Measurements from ENCODE around the gene EFNA3. TPM values are rescaled to one million over a fixed set of nuclear protein-coding genes. Genes with fewer than 3 reads are reported as not detected.

EFNA3 gene
- polyA plus RNA-seq, 3 donors from 2014 or later, result 0.70 to 2.3 (median 0.94) TPM

DNA sequence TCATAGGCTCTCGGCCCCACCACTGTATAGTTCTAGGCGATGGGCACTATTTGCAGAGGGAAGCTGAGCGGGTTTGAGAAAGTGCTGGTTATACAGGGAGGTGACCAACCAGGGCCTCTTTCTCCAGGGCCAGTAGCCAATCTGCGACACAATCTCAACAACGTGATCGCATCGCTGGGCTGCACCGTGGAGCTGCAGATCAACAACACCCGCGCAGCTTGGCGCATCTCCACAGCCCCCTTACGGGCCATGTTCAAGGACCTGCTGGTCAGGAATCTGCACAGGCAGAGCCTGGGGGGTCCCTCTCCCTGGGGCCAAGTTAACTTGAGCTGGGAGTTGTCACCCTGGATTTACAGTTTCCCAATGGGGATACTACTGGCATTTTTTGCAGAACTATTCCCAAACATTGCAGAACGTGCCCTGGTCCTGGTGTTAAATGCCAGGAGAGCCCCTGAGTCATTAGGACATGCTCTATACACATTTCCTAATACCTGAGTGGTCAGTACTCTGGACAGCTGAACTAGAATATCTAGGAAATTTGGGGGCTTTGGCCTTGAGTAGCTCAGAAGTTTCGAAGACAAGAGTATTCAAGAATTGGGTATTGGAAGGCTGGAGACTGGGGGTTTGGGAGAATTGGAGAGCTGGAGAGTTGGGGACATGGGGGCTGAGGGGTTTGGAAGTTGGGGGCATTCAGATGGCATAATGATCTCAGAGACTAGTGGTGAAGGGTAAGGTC lies 38.1 kb upstream of the EFNA3 start:
- H3K27me3 Mint-ChIP-seq (ENCODE audit: low read depth in 3 of 3), result peaks cover 0 to 3% (median 0%) of the 10 kb centered on the region in 3 donors
- no peak overlapping the region for H3K27ac Mint-ChIP-seq
- H3K4me3 Mint-ChIP-seq, result no peak overlapping the region
- no peaks in the 10 kb centered on the region for H3K4me1 Mint-ChIP-seq
- no peaks in the 10 kb centered on the region for H3K9me3 Mint-ChIP-seq
- no peak for DNase-seq
- no peaks in the 10 kb centered on the region for H3K36me3 Mint-ChIP-seq

DNA sequence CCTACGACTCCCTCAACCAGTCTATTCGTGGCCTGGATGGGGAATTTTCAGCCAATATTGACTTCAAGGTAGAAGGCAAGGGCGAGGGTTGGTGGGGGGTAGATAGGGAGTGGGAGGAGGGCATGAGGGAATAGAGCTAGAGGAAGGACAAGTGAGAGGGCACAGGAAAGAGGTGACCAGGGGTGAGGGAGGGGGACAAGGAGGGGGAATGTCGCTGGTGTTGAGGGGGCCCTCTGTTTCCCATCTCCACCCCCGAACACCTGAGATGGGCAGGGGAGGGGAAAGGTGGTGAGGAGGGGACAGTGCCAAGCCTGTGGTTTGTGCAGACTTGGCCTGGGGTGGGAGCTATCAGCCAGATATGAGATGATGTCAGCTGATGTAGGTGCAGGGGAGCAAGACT lies 35.8 kb upstream of the EFNA3 start:
- H3K4me3 Mint-ChIP-seq, result no peak overlapping the region
- no peaks in the 10 kb centered on the region for H3K9me3 Mint-ChIP-seq
- no peaks in the 10 kb centered on the region for H3K36me3 Mint-ChIP-seq
- peaks cover 0 to 4% (median under 1%) of the 10 kb centered on the region in 3 donors for H3K27me3 Mint-ChIP-seq (ENCODE audit: low read depth in 3 of 3)
- no peak overlapping the region for H3K27ac Mint-ChIP-seq
- no peaks in the 10 kb centered on the region for H3K4me1 Mint-ChIP-seq
- DNase-seq, result no peak

DNA sequence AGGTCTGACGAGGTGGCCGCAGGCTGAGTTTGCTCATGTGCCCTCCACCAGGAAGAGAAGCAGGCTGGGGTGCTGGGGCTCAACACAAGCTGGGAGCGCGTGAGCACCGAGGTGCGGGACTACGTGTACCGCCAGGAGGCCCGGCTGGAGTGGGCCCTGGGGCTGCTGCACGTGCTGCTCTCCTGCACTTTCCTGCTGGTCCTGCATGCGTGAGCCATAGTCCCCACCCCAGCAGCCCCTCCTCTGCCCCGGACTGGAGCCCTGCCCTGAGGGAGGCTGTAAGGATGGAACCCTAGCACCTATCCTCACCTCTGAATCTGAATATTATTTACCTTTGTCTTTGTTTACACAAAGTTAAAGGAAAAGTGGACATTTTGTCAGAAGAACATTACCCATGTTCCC lies 35.3 kb upstream of the EFNA3 start:
- peaks cover 0 to 2% (median 1%) of the 10 kb centered on the region in 3 donors for H3K27me3 Mint-ChIP-seq (ENCODE audit: low read depth in 3 of 3)
- H3K9me3 Mint-ChIP-seq, result no peaks in the 10 kb centered on the region
- no peak overlapping the region for H3K27ac Mint-ChIP-seq
- no peak overlapping the region for H3K4me3 Mint-ChIP-seq
- DNase-seq, result no peak
- no peaks in the 10 kb centered on the region for H3K36me3 Mint-ChIP-seq
- no peaks in the 10 kb centered on the region for H3K4me1 Mint-ChIP-seq

DNA sequence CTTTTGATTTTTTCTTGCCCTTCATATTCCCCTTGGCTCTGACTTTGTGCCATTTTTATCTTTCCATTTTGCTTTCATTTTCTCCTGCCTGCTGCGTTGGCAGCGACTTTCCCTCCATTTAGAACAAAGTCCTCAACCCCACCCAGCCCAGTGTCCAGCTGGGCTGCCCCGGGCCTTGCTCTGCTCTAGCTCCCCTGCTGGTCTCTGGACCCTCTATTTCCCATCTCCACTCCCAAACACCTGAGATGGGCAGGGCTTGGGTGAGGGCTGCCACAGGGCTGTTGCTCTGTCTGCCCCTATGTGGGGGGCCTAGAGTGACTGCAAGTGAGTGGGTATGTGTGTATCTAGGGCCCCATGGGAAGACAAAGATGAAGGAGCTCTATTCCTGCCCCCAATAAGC lies 34.8 kb upstream of the EFNA3 start:
- Mint-ChIP-seq H3K9me3 (no peaks in the 10 kb centered on the region), H3K4me3 (no peak overlapping the region), H3K27me3 (ENCODE audit: low read depth in 3 of 3) (peaks cover 0 to 2% (median 1%) of the 10 kb centered on the region in 3 donors), H3K27ac (no peak overlapping the region), H3K36me3 (no peaks in the 10 kb centered on the region), H3K4me1 (no peaks in the 10 kb centered on the region)
- no peak for DNase-seq

DNA sequence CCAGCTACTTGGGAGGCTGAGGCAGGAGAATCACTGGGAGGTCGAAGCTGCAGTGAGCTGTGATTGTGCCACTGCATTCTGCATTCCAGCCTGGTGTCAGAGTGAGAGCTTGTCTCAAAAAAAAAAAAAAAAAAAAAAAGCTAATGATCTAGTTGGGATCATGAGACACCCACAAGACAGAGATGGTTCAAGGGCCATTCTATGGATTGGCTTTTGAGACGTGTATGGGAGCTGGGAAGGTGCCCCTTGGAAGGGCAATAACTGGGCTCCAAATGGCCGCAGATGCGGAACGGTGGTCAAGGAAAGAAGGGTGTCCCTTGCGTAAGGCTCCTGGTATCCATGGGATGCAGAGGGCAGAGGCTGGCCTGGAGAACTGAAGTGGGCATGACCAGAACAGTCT lies 34.3 kb upstream of the EFNA3 start:
- no peak overlapping the region for H3K4me3 Mint-ChIP-seq
- no peaks in the 10 kb centered on the region for H3K36me3 Mint-ChIP-seq
- no peaks in the 10 kb centered on the region for H3K9me3 Mint-ChIP-seq
- no peak overlapping the region for H3K27ac Mint-ChIP-seq
- DNase-seq, result no peak
- peaks cover 0 to 2% (median 1%) of the 10 kb centered on the region in 3 donors for H3K27me3 Mint-ChIP-seq (ENCODE audit: low read depth in 3 of 3)
- H3K4me1 Mint-ChIP-seq, result no peaks in the 10 kb centered on the region

DNA sequence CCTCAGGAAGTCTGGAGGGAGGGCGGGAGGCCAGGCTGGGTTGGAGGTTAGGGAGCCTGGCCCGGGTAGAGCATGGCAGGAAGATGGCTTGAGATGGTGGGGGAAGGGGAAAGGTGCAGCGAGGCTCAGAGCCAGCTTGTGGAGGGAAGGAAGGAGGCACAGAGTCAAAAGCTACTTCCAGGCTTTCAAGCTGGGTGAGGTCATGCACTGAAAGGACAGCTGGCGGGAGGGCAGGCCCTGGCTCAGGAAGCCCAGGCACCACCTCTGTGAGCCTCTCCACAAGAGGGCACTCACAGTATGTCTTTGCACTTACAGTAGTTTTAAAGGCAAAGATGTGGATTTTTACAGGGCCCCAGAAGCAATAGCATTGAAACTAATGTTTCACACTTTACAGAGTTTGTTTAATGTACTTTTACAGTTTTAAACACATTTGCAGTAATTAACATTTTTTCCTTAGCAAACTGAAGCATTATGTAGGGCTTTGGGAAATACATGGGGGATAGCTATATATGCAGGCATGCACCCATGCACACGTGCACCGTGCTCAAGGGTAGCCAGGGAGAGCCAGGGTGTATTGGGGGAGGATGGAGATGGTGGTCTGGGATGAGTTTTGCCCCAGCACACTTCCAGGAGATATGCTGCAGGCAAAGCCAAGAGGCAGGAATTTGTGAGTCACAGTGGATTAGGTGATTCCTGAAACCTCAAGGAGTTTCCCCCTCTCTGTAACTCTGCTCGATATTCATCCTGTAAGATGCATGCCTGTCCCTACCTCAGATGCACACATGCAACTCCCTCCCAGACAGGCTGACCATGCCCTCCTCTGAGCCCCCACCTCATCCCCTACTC lies 33.6 kb upstream of the EFNA3 start:
- H3K27me3 Mint-ChIP-seq (ENCODE audit: low read depth in 3 of 3), result peaks cover 0 to 3% (median 1%) of the 10 kb centered on the region in 3 donors
- H3K36me3 Mint-ChIP-seq, result no peaks in the 10 kb centered on the region
- no peaks in the 10 kb centered on the region for H3K9me3 Mint-ChIP-seq
- peak; percentile 61 to 72 (median 62) for DNase-seq
- peaks cover 0 to 6% of the 10 kb centered on the region in 2 donors for H3K4me1 Mint-ChIP-seq
- H3K4me3 Mint-ChIP-seq, result no peak overlapping the region
- no peak overlapping the region for H3K27ac Mint-ChIP-seq

DNA sequence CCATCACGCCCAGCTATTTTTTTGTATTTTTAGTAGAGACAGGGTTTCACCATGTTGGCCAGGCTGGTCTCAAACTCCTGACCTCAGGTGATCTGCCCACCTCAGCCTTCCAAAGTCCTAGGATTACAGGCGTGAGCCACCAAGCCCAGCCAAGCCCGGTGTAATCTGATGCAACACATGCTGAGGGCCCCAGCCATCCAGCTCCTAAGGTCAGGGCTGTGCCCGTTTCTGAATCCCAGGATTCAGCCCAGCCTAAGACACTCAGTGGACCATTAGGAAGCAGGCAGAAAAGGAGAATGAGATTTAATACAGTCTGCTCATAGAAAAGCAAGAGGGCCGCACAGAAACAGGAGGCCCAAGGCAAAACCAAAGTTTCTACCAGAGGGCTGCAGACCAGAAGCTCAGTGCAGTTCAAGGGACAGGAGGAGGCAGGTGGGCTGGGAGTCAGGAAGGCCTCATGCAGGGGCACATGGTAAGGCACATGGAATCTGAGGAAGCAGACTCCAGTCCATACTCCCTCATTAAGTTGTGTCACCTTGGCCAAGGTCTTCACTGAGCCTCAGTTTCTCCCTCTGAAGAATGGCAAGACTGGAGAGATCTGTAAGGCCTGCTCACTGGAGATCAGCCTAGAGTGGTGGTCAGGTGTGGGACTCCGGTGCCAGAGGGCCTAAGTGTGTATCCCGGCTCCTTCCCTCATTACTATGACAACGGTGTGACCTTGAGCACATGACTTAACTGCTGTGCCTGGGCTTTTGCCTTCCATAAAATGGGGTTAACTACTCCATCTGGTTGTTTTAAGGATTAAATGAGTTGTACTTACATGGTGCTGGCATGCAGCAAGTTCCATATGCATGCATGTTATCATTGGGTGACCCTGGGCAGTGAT lies 29.9 kb upstream of the EFNA3 start:
- H3K27me3 Mint-ChIP-seq (ENCODE audit: low read depth in 3 of 3), result peaks cover 0 to 3% (median 1%) of the 10 kb centered on the region in 3 donors
- peak overlapping the region in 2 of 5 donors; percentile 84 to 86 for H3K4me3 Mint-ChIP-seq
- peaks cover 24 to 28% of the 10 kb centered on the region in 2 donors for H3K4me1 Mint-ChIP-seq
- DNase-seq, result no peak
- no peaks in the 10 kb centered on the region for H3K36me3 Mint-ChIP-seq
- H3K27ac Mint-ChIP-seq, result no peak overlapping the region
- no peaks in the 10 kb centered on the region for H3K9me3 Mint-ChIP-seq

DNA sequence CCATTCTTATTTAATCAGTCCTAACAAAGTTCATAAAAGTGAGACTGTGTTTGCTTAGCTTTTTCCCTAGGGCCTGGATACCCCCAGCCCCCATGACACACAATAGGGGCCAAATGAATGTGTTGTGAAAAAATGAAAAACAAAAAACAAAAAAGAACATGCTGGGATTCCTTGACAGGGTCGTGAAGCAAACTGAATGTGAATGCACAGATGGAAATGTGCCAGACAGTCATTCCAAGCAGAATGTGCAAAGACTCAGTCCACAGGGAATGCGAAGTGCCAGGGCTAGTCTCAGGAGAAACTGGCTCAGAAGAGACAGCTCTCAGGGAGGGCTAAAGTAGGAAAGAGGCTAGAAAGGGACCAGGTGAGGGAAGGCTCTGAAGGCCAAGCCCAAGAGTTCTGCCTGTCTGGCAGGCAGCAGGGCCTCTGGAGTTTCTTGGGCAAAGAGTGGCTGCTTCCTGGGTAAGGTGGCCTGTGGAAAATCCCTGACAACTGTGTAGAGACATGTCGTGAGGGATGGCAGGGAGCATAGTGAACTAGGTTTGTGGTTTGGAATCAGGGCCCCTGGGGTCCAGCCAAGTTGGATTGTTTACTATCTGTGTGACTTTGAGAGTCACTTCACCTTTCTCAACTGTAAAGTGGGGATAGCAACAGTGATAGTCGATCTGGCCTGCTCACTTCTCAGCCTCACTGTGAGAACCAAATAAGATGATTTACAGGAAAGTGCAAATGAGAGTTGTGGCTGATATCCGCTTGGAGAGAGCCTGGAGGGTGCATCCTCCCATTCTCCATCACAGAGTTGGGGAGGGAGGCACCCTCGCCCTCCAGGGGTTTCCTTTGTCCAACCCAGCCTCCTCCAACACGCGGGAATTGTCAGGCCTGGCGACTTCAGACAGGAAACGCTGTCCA lies 28.7 kb upstream of the EFNA3 start:
- Mint-ChIP-seq H3K9me3 (no peaks in the 10 kb centered on the region), H3K4me1 (peaks cover 24 to 28% of the 10 kb centered on the region in 2 donors), H3K27me3 (ENCODE audit: low read depth in 3 of 3) (peaks cover 0 to 3% (median 1%) of the 10 kb centered on the region in 3 donors), H3K27ac (peak overlapping the region in 3 of 6 donors; percentile 1 to 71 (median 39)), H3K36me3 (no peaks in the 10 kb centered on the region), H3K4me3 (peak overlapping the region; percentile 84 to 89 (median 87))
- no peak for DNase-seq

DNA sequence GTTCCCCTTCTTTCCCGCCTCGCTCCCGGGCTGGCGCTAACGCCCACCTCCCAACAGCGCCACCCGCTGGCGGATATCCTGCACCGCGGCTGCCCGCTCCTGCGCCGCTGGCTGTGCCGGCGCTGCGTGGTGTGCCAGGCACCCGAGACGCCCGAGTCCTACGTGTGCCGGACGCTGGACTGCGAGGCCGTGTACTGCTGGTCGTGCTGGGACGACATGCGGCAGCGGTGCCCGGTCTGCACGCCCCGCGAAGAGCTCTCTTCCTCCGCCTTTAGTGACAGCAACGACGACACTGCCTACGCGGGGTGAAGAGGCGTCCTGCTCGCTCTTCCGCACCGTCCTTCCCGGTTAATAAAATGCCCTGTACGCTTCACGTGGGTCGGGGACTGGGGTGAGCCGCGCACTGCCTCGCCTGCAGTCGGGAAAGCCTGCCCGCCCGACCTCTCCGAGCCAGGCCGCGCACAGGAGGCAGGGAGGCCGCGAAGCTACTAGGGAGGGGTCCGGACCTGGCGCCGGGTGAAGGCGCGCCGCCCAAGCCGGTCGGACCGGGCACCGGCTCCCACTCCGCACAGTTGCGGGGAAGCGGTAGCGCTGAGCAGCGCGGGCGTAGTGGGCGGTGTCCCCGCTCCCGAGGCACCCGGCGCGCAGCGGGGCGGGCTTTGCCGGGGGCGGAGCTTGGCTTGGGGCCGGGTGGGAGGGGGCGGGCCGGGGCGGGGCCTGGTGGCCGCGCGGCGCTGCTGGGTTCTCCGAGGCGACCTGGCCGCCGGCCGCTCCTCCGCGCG lies 27.9 kb upstream of the EFNA3 start, which contains the start of gene ADAM15:
ADAM15 (plus strand) TSS at position 757 of the 782 bp plus-strand sequence. CDS start 71 bp downstream, outside the sequence.
- Mint-ChIP-seq H3K36me3 (no peaks in the 10 kb centered on the region), H3K27me3 (ENCODE audit: low read depth in 3 of 3) (peaks cover 0 to 3% (median 1%) of the 10 kb centered on the region in 3 donors), H3K4me3 (peak within 1 kb of the TSS; percentile 84 to 89 (median 87)), H3K4me1 (peaks cover 24 to 28% of the 10 kb centered on the region in 2 donors), H3K9me3 (no peaks in the 10 kb centered on the region), H3K27ac (peak within 1 kb of the TSS in 5 of 6 donors; percentile 56 to 88 (median 76))
- peak; percentile 74 to 80 (median 78) for DNase-seq

DNA sequence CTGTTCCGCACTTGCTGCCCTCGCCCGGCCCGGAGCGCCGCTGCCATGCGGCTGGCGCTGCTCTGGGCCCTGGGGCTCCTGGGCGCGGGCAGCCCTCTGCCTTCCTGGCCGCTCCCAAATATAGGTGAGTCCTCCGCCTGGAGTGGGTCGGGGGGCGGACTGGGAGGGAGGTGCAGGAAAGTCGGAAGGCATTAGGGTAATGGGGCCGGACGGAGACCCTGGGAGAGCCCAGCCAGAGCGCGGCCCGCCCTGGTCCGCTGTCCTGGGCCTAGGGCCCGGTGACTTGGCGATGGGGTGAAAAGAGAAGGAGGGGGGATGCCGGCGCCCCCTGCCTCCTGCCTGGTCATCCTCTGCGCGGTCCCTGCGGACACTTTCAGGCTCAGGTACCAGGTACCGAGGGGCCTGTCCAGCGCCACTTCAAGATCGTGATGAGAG lies 27.3 kb upstream of the EFNA3 start:
- H3K27ac Mint-ChIP-seq, result no peak overlapping the region
- H3K4me1 Mint-ChIP-seq, result peaks cover 24 to 28% of the 10 kb centered on the region in 2 donors
- H3K36me3 Mint-ChIP-seq, result peaks cover 0 to 5% (median 0%) of the 10 kb centered on the region in 3 donors
- H3K9me3 Mint-ChIP-seq, result no peaks in the 10 kb centered on the region
- H3K27me3 Mint-ChIP-seq (ENCODE audit: low read depth in 3 of 3), result peaks cover 0 to 3% (median 1%) of the 10 kb centered on the region in 3 donors
- no peak for DNase-seq
- peak overlapping the region; percentile 79 to 87 (median 84) for H3K4me3 Mint-ChIP-seq

DNA sequence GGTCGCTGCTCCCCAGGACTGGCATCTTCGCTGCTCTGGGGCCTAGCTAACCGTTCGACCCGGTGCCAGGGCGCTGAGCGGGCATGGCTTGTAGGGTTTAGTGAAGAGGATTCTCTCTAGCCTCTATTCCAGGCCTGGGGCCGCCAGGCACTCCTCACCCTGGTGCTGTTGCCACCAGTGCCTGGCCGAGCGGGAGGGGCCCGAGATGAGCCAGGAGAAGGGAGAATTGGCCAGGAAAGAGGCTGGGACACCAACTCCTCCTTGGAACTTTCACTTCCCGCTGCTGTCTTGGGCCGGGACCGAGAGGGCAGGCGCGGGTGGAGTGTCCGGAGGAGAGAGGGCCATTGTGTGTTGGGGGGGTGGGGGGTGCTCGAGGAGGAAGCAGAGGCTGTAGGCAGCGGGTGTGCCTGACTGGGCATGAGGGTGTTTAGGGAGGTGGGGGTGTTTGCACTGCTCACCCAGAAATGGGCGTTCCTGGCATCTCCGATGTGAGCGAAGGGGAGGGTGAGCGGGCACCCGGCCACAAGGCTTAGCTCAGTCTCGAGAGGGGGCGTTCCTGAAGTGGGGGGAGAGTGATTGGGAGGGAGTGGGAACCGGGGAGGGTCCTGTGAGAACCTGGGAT lies 26.7 kb upstream of the EFNA3 start:
- peak; percentile 46 to 61 (median 54) for DNase-seq
- Mint-ChIP-seq H3K36me3 (peaks cover 0 to 8% (median 0%) of the 10 kb centered on the region in 3 donors), H3K27me3 (ENCODE audit: low read depth in 3 of 3) (peaks cover 0 to 3% (median 1%) of the 10 kb centered on the region in 3 donors), H3K4me3 (peak overlapping the region; percentile 79 to 87 (median 84)), H3K9me3 (no peaks in the 10 kb centered on the region), H3K27ac (peak overlapping the region in 4 of 6 donors; percentile 20 to 76 (median 48)), H3K4me1 (peaks cover 24 to 28% of the 10 kb centered on the region in 2 donors)
